ENCODE measurements around the gene NBPF6.
"Not testable (repeated sequence)": the region's sequence is repeated elsewhere in the genome, so short reads cannot be mapped to it uniquely, and the experiment has no call there.

GRCh38 chr1:108432002-108432401 is 18.1 kb upstream of the NBPF6 start:
- TF ChIP-seq CTCF, POLR2A, POLR2AphosphoS5 (IDR thresholded peaks at IDR 0.05): not testable (repeated sequence)

Data from breast epithelium (tissue), 3 donors.